ENCODE results near the gene HOXD8.

The HOXD8 gene

DNA sequence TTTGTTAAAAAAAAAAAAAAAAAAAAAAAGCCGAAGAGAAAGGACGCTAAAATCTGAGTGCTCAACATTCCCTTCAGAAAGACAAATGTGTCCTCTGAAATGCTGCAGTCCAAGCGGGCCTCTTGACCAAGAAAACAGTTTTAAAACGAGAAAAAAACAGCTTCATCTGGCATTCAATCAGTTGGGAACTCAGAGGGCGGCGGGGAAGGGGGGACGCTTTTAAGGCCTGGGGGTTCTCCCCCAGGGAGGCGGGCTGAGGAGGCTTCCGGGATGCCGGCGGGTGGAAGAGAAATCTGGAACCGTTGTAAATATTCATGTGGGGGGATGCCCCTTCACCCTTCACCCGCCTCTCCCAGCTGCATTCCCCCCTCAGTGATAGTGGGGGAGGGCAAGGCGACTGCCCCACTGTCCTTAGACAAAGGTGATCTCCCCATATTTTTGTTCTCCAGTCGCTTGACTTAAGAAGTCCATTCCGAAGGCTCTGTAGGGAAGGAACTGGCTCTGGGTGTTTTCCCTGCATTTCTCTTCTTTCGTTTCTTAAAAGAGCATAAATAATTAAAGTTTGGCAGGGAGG lies 25.7 kb upstream of the HOXD8 start:
- DNase-seq = no peak

DNA sequence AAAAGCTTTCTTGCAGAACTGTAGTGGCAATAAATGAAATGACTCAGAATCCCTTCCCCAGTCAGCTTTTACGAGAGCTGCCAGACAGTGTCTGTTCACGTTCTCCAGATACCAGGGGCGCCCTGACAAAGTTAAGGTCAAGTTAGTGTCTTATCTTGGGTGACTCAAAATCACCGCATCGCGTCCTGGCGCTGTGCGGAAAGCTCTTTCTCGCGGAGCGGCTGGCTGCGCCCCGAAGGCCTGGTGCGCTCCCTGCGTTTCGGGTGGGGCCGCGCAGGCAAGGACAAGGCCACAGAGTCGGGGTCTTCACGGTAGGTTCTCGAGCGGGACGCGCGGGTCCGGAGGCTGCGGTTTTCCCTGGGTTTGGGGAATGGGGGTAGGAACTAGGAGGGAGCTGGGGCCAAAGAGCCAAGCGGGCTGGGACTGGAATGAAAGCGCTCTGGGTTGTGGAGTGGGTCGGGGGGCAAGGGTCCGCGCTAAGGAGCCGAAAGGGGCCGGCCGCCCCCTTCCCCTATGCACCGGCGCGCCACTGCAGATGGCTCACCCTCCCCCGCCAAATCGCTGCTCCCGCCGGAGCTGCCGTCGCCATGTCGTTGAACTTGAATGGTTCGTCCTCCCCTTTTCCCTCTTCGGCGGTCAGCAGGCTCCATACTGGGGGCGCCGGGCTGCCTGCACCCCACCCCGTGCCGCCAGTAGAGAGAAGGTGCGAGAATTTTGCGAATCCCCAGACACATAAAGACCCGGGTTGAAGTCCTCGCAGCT lies 25.0 kb upstream of the HOXD8 start:
- DNase-seq = no peak

DNA sequence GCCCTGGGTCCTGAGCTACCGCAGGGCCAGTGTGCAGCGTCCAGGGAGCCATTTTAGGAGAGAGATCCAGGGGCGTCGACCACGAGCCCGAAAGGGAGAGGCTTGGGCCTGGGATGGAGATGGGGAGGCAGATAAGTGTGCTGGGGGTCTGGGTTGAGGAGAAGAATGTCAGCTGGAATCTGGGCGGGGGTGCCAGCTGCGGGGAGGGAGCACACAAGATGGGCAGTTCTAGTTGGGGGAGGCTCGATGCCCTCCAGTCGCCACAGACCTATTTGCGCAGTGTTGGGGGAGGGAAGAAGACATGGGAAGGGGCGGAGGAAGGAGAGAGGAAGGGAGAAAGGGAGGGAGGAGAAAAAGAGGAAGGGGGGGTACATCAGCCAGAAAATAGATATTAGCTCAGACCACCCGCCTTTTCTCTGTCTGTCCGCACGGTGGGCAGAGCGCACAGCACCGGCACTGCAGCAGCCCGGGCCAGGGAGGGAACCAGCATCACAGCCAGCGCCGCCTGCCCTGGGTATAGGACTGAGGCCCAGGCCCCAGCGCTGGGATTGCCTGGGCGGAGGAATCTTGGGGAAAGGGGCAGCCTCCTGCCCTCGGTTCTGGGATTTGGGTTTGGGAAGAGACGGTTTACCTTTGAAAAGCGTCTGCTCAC lies 24.3 kb upstream of the HOXD8 start:
- no peak for DNase-seq

DNA sequence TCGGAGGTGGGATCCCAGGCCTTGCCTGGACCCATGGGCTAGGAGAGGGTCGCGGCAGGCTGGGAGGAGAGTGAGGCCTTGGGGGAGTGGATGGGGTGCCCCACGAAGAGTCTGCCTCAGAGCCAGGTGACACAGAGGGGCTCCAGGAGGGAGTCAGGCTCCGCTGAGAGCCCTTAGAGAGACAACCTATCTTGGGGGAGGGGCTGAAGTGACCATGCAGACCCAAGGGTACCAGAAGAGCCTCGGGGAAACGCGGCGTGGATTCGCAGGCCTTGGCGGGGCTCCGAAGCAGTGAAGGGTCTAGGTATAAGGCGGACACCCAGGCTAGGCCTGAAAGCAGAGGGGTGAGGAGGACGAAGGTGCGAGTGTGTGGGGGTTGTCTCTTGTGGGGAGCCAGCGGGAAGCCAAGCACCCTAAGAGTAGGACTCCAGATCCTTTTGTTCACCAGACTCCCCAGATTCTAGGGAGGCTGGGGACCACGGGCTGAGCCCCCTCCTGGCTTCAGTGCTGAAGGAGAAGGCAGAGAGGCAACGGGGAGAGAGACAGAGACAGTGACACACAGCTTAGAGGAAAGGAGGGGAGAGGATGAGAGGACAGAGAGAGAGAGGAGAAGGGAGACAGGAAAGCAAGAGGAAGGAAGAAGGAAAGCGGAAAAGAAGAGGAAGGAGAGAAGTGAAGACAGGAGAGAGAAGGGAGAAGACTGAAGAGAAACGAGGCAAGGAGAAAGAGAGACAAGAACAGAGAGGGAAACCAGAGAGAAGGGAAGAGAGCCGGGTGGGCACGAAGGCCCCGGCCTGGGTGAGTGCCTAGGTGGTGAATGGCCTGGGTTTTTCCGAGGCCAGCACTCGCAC lies 23.6 kb upstream of the HOXD8 start:
- no peak for DNase-seq

DNA sequence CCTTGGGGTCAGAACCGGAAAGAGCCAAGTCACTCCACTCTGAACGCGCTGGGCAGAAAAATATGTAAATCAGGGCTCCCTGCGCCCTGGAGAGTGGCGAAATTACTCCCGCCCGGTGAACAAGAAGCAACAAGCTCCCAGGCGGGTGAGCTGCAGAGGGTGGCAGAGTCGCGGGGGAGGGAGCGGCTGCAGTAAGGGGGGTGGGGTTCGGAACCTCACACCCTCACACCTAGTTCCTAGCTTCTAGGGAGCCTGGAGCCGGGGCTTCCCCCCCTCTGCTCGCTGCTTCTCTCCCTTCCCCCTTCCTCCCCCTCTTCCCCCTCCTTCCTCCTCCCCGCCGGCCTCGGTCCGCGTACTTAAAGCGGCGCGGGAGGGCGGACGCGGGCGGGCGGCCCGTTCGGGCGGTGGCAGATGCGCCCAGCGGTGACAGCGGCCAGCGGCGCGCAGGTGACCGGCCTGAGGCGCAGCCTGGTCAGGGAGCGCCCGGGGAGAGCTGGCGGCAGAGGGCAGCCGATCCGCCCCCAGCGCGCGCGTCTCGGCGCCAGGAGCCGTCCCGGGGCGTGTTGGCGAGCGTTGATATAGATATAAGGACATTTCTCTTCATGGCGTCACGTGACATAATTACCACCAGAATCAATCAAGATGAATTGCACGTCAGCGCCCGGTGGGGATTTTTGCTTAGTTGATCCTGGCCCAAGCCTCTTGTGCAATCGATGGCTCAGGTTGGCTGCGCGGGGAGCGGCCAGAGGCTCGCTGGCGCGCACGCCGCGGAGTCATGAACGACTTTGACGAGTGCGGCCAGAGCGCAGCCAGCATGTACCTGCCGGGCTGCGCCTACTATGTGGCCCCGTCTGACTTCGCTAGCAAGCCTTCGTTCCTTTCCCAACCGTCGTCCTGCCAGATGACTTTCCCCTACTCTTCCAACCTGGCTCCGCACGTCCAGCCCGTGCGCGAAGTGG lies 22.6 kb upstream of the HOXD8 start, which contains the start of gene HOXD11:
Gene HOXD11 (plus strand): TSS at position 700 of the 959 bp plus-strand sequence. CDS start 76 bp downstream, at position 776.
- no peak for DNase-seq

DNA sequence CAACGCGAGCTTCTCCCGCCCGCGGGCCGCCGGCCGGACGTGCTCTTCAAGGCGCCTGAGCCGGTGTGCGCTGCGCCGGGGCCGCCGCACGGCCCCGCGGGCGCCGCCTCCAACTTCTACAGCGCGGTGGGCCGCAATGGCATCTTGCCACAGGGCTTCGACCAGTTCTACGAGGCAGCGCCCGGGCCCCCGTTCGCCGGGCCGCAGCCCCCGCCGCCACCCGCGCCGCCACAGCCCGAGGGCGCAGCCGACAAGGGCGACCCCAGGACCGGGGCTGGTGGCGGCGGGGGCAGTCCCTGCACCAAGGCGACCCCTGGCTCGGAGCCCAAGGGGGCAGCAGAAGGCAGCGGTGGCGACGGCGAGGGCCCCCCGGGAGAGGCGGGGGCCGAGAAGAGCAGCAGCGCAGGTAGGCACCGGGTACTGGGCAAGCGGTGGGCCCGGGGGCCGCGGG lies 21.7 kb upstream of the HOXD8 start:
- DNase-seq = no peak

DNA sequence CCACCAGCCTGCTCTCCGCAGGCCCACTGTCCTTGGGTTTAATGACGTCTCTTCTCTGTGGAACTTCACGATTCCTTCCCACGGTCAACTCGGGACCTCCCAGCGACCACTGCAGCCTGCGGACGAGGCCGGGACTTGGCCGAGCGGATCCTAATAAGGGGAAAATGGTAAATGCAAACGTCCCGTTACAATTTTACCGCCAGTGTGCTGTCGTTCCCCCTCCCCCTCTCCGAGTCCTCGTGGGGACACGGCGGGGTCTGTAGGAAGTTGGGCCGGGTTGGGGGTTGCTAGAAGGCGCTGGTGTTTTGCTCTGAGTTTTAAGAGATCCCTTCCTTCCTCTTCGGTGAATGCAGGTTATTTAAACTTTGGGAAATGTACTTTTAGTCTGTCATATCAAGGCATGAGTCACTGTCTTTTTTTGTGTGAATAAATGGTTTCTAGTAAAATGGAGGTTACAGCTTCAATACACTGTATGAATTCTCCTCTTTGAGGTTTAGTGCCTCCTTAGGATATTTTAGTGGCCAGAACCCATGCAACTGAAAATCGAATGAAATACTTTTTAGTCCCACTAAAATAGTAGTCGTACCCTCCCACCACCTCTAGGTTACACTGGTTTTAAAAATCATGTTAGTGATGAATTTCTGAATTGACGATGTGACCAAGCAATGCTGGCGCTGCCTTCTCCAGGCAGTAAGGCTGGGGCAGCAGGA lies 20.2 kb upstream of the HOXD8 start:
- no peak for DNase-seq

DNA sequence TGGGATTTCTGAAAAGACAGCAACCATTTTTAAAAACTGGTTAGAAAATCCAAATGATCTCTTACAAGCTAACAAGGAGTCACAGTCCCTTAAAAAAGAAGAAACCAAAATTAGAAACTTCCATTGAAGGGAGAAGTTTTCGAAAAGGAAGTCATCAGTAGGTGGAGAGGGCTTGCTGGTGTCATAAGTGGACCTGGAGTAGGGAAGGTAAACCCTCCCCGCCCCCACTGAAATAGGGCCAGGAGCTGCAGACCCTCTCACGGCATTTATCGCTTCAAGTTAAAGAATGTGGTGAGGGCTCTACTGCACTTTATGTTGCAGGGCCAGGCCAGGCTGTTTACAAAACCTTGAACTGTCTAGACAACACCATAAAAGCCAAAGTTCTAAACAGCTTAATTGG lies 19.6 kb upstream of the HOXD8 start:
- DNase-seq = no peak

DNA sequence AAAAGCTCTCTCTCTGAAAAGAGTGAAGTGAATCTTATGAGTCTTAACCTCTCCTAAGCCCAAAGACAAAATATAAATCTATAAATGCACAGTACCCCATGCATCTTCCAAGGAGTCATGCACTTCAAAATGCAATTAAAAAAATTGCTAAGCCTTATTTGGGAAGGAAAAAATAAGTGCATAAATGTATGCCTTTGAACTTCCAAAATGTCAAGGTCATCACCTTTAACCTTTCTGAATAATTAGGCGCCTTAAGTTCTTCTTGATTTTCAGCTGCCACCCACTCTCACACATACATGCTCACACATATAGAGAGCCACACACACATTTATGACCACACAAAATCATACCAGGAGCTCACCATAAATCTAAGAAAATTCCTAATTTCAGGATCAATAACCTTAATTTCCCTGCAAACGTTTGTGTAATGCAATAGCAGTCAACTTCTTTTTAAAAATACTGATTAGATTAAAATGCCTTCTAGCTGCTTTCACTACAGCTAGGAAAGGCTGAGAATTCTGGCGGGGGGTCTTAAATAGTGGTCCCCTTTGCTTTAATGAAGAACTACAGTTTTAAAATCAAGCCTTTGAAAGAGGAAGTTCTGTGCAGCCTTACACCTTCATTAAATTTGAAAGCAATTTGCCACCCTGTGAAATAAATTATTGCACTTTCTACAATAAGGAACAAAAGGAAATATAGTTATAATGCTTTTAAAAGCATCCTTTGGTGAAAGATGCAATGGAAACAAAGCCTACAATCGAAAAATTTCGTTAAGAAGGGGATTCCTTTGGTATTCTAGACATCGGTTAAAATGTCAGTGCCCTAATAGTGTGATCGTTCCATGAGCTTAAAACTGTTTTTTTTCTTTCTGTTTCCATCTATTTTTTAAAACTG lies 18.8 kb upstream of the HOXD8 start:
- DNase-seq = no peak

DNA sequence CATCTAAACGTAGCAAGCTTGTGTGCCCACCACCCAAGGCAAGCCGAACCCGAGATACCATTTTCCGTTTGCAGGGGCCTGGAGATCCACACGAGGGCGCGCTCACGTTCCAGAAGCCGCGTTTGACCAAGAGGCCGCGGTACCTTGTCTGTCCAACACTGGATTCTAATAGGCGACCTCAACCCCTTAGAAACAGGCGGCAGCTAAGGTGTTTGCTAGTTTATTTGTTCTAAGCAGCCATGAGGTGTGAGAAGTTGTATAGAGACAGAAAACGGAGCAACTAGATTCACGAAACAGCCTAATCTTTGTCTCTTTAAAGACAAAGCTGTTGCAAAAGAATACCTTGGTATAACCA lies 18.2 kb upstream of the HOXD8 start:
- DNase-seq = no peak

DNA sequence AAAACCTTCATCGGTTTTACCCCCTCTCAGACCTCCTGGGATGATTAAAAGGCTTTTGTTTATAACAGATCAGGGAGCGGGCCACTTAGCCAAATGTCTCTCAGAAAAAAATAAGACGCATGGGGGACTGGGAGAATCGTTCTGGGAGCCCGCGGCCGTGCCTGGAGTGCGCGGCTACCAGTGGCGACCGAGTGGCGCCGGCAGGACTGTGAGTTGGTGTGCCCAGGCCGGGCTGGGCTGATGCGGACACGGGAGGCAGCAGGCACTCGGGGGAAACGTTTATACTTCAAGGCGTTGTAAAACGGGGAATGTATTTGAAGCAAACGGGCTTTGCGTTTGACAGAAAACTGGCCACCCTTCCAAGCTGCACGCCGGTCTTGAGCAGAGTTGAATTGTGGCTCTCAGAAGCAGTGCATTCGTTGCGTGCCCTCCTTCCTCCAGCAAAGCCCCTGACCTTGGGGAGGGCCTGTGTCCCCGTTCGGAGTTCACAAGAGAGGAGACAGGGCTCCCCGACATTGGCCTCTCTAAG lies 17.6 kb upstream of the HOXD8 start:
- no peak for DNase-seq

DNA sequence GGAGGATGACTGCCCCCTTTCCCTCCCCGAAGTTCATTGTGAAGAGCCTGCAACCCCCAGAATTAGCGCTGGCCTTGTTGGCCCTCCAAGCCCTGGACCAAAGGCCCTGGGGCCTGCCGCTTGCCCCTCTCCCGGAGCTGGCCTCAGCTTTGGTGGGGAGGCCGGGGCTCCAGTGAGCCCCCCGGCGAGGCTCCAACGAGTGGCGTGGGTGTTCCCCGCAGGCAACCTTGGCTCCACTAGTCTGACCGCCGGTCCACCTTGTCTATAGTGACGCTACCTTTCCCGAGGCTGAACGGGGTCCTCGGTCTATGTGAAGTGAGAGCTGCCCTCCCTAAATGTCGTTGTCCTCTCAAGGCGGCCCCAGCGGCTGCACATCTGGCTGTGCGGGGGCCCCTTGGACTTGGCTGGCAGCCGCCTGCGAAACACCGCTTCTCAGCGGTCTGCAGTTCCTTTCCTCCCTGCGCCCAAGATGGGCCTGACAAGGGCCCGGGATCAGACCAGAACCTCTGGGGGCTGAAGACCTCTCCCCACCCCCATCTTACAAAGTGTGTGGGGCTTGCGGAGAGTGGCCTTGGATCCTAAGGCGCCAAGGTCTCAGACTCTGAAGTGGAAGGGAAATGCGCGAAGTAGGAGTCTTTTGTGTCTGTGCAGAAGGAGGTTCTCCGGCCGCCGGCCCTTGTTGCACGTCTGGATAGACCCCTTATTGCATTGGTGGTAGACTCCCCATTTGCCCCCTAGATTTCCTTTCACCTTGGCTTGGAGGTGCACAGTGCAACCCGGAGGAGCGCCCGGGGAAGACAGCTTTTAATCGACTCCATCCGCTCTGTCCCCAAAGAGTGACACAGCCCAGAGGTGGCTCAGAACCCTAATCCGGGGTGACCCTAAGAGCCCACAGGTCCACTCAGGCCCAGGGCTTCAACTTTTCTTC lies 16.9 kb upstream of the HOXD8 start:
- DNase-seq = no peak

DNA sequence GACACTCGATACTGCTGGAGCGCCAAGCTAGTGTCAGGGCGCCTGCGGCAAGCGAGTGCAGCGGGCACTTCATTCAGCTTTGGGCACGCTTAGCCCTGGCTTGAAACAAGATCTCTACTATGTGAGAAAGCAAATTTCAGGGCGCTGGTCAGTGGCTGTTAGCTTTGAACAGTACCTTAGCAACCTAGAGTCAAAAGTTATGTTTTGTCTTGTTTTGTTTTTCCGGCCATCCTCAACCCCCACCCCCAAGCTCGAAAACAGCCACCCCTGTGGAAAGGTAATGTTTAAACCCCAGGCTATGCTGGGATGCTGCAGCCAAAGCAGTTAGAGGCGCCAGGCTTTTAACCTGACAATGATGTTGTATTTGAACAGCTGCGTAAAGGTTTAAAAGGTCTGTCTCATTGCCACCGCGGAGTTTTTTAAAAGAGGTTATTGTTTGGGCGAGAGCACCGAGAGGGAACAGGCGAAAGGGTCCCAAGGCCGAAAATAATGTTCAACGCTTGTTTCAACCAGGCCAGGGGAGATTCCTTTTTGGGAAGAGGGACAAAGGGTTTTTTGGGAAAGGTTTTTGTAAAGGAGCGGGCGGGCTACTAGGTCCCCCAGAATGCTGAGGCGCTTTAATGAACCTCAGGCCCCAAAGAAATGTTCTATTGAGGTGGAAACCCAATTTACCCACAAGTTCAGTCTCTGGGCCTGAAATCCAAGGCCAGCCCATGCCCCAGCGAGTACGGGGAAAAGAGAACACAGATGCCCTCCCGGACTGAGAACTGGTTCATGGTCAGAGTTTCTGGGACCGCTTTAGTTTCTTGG lies 15.2 kb upstream of the HOXD8 start:
- no peak for DNase-seq

DNA sequence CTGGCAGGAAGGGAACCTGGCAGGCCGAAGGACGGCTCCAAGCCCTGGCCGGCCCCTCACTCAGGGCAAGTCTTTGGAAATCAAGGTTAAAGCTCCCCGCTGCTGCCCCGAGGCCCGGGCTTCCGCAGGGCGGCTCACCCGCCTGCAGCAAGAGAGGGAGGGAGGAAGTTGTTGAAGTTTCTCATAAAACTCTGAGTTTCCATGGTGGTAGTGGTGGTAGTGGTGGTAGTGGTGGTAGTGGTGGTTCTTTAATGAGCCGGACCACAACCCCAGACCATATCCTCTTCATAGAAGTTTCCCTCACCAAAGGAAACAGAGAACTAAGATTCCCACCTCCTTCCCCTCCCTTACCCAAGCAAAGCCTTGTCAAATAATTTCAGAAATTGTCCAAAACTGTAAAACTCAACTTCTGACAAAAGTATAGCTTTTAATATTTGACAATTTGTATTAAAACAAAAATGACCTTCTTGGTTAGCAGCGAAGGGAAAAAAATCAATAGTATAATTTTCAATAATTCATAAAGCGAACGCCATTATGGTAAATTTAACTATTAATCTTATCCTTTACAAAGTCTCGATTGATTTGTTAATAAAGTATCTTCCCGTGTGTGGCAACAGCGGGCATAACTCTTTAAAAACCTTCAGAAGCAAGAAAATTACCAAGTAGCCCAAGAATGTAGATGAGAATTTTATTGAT lies 14.4 kb upstream of the HOXD8 start:
- DNase-seq = no peak

DNA sequence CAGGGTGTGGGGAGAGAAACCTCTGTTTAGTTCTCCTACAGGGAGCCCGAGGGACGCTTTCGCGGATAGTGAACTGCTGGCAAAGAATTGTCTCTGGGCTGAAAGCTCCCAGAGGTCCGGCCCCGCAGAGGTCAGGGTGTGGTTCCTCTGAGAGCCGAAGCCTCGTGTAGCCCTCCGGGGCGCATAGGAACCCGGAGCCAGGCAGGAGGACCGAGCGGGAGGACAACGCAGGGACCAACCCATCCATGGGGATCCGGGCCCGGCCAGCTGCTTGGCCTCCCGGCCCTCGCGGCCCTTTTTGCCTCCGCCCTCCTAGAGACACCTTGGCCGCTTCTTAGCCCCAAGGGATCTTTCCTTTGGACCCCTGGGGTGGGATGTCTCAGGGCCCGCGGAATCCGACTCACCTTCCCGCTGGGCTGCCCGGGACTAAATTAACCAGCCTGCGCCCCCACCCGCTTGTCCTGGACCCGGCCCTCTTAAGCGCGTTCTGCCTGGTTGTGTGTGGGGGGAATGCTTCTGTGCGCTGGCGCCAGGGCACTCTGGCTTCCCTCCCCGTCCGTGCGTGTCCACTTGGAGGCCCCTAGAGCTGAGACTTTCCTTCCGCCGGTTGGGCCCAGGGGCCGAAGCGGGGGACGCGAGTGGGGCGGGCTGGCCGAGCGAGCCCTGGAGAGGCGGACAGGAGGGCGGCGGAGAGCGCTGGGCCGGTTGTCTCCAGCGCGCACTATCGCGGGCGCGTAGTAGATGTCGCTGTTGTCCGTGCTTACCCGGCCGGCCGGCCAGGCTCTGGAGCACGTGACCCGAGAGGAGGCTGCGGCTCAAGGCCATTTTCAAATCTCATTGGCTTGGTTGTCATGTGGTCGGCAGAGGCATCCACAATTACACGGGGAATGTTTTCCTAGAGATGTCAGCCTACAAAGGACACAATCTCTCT lies 13.4 kb upstream of the HOXD8 start, which contains the start of gene HOXD10:
Gene HOXD10 (plus strand): TSS at position 896 of the 931 bp plus-strand sequence. CDS start 56 bp downstream, outside the sequence.
- DNase-seq = no peak

All from effector CD4-positive, alpha-beta T cell (primary cell).